VCaP (cell line): Measurements from ENCODE around the gene FGR.
"Not testable (repeated sequence)": the region's sequence is repeated elsewhere in the genome, so short reads cannot be mapped to it uniquely, and the experiment has no call there.

Source experiments
- H3K27ac ChIP-seq: fragments of 450-650 bp; 2 replicates; pipeline ENCODE4 v1.5.1; 2017
- CTCF ChIP-seq: fragments of 450-650 bp; conservative IDR thresholded peaks from 2 replicates; pipeline ENCODE4 v1.5.1; 2017; ENCODE audit warnings: mild to moderate bottlenecking, moderate library complexity

FGR gene

DNA sequence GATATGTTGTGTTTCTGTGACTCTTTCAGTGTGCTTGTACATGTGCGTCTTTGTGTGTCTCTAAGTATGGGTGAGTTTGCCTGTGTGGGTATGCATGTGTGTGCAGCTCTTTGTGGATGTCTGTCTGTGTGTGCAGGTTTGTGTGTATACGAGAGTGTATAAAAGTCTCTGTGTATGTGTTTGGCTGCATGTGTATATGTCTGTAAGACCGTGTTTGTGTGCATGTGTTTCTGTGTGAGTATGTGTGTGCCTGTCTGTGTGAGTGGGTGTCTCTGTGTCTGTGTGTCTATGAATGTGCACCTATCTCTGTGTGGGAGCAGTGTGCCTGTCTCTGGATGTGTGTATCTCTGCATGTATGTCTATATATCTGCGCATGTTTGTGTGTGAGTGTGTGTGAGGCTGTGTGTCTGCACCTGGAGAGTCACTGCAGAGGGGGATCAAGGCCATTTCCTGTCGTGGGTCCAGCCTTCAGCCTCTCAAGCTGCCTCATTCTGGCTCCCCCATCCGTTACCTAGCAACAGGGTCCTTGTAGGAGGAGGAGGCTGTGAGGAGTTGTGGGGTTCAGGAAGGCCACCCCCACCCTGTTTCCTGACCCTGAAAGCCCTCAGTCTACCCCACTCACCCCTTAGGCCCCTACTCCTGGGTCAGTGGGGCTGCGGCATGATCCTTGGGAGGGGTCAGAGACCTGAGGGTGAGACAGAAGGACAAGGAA is 10.4 kb downstream of the FGR start:
- no peak for TF ChIP-seq CTCF
- H3K27ac ChIP-seq = no peak overlapping the region

- no peak for TF ChIP-seq CTCF
- H3K27ac ChIP-seq = no peak overlapping the region
Measured at GRCh38 chr1:27623327-27624212, 11.4 kb downstream of the FGR start.

- no peak overlapping the region for H3K27ac ChIP-seq
Measured at GRCh38 chr1:27622828-27623227, 12.2 kb downstream of the FGR start.

GRCh38 chr1:27621051-27621920 is 13.7 kb downstream of the FGR start:
- TF ChIP-seq CTCF = no peak

More at GRCh38 chr1:27622828-27623227, 12.2 kb downstream of the FGR start:
- no peak for TF ChIP-seq CTCF

GRCh38 chr1:27619782-27620438 is 15.1 kb downstream of the FGR start:
- not testable (repeated sequence) for H3K27ac ChIP-seq

More at GRCh38 chr1:27621051-27621920, 13.7 kb downstream of the FGR start:
- H3K27ac ChIP-seq = no peak overlapping the region

- no peak for TF ChIP-seq CTCF
- H3K27ac ChIP-seq = no peak overlapping the region
Measured at GRCh38 chr1:27618341-27619082, 16.5 kb downstream of the FGR start.

GRCh38 chr1:27617420-27617819 is 17.6 kb downstream of the FGR start:
- no peak overlapping the region for H3K27ac ChIP-seq
- no peak for TF ChIP-seq CTCF
